ENCODE results near the gene FMN2.
"Not testable (repeated sequence)": the region's sequence is repeated elsewhere in the genome, so short reads cannot be mapped to it uniquely, and the experiment has no call there.

Gene FMN2

GRCh38 chr1:240258910-240259309, 167.2 kb downstream of the FMN2 start:
- DNase-seq, result no peak

- not testable (repeated sequence) for DNase-seq
These were observed 172.8 kb downstream of the FMN2 start for GRCh38 chr1:240264494-240264893.

GRCh38 chr1:240271081-240271480, 179.4 kb downstream of the FMN2 start:
- no peak for DNase-seq

GRCh38 chr1:240274569-240274968, 182.9 kb downstream of the FMN2 start:
- DNase-seq, result no peak

- DNase-seq, result not testable (repeated sequence)
These were observed 183.5 kb downstream of the FMN2 start for GRCh38 chr1:240275219-240275618.

- no peak for DNase-seq
These were observed 186.4 kb downstream of the FMN2 start for GRCh38 chr1:240278082-240278481.

GRCh38 chr1:240280560-240281322, 189.1 kb downstream of the FMN2 start:
- DNase-seq, result no peak

- no peak for DNase-seq
These were observed 190.6 kb downstream of the FMN2 start for GRCh38 chr1:240282061-240282830.

GRCh38 chr1:240284656-240285414, 193.2 kb downstream of the FMN2 start:
- DNase-seq, result no peak

- no peak for DNase-seq
These were observed 193.9 kb downstream of the FMN2 start for GRCh38 chr1:240285540-240285939.

GRCh38 chr1:240287722-240288121, 196.0 kb downstream of the FMN2 start:
- no peak for DNase-seq

GRCh38 chr1:240293706-240294105, 202.0 kb downstream of the FMN2 start:
- no peak for DNase-seq

- no peak for DNase-seq
These were observed 202.9 kb downstream of the FMN2 start for GRCh38 chr1:240294566-240294965.

GRCh38 chr1:240295811-240296210, 204.1 kb downstream of the FMN2 start:
- no peak for DNase-seq

GRCh38 chr1:240304466-240304865, 212.8 kb downstream of the FMN2 start:
- no peak for DNase-seq

GRCh38 chr1:240306673-240307072, 215.0 kb downstream of the FMN2 start:
- no peak for DNase-seq

GRCh38 chr1:240308096-240308495, 216.4 kb downstream of the FMN2 start:
- no peak for DNase-seq

GRCh38 chr1:240309769-240310168, 218.1 kb downstream of the FMN2 start:
- no peak for DNase-seq

GRCh38 chr1:240310226-240310925, 218.7 kb downstream of the FMN2 start:
- no peak for DNase-seq

GRCh38 chr1:240312872-240313271, 221.2 kb downstream of the FMN2 start:
- no peak for DNase-seq

GRCh38 chr1:240314845-240315801, 223.4 kb downstream of the FMN2 start:
- DNase-seq, result no peak

- no peak for DNase-seq
These were observed 228.3 kb downstream of the FMN2 start for GRCh38 chr1:240319998-240320397.
